GM23338 (cell line): ENCODE results near the gene DGKG.

Source experiments
- CREB1 ChIP-seq: fragments of 250-450 bp; sonication (Bioruptor Pico); IDR thresholded peaks from 2 replicates; pipeline ENCODE4 v1.5.0; 2020; ENCODE audit warnings: low read depth, mild to moderate bottlenecking, moderate library complexity
- EZH2 ChIP-seq: fragments of 200-600 bp; sonication (generic); IDR thresholded peaks from one replicate; pipeline ENCODE4 v1.8.0; 2017; ENCODE audit warnings: antibody characterized with exemption, mild to moderate bottlenecking, low read depth; ENCODE audit not compliant: unreplicated experiment
- EZH2phosphoT487 ChIP-seq: fragments of 200-600 bp; sonication (generic); IDR thresholded peaks from one replicate; pipeline ENCODE4 v1.8.1; 2018; ENCODE audit warnings: antibody characterized with exemption; ENCODE audit not compliant: unreplicated experiment
- JUNB ChIP-seq: IDR thresholded peaks from one replicate; pipeline ENCODE4 v1.6.1; 2016; ENCODE audit warnings: antibody characterized with exemption; ENCODE audit not compliant: unreplicated experiment
- POLR2AphosphoS5 ChIP-seq: IDR thresholded peaks from 2 replicates; pipeline ENCODE4 v1.6.1; 2016; ENCODE audit warnings: antibody characterized with exemption, low read depth
- STAT1 ChIP-seq: IDR thresholded peaks from one replicate; pipeline ENCODE4 v1.6.1; 2016; ENCODE audit warnings: antibody characterized with exemption; ENCODE audit not compliant: unreplicated experiment
- ZNF114 ChIP-seq: fragments of 250-450 bp; sonication (Bioruptor Pico); IDR thresholded peaks from 2 replicates; pipeline ENCODE4 v1.5.0; 2020; ENCODE audit warnings: mild to moderate bottlenecking, moderate library complexity
- ZNF331 ChIP-seq: fragments of 250-450 bp; sonication (Bioruptor Pico); IDR thresholded peaks from 2 replicates; pipeline ENCODE4 v1.5.0; 2020; ENCODE audit warnings: low read depth, mild to moderate bottlenecking, moderate library complexity
- TF ChIP-seq, protein P1 (sequence below), 2 experiments: fragments of 200-600 bp in 1 of 2; sonication (generic) in 1 of 2; conservative IDR thresholded peaks; 2 replicates each; pipeline versions ENCODE4 v1.5.1 to v1.6.1; 2016 to 2017; ENCODE audit warnings: antibody characterized with exemption in 2 of 2, low read depth in 2 of 2, mild to moderate bottlenecking in 2 of 2, moderate library complexity in 1 of 2
- TF ChIP-seq, protein P2 (sequence below): IDR thresholded peaks from 2 replicates; pipeline ENCODE4 v1.6.1; 2016; ENCODE audit warnings: antibody characterized with exemption
- TF ChIP-seq, protein P3 (sequence below): fragments of 250-450 bp; sonication (Bioruptor Pico); IDR thresholded peaks from 2 replicates; pipeline ENCODE4 v1.5.0; 2020; ENCODE audit warnings: mild to moderate bottlenecking, moderate library complexity
- TF ChIP-seq, protein P4 (sequence below): IDR thresholded peaks from one replicate; pipeline ENCODE4 v1.6.1; 2018; ENCODE audit warnings: antibody characterized with exemption; ENCODE audit not compliant: unreplicated experiment

DNA sequence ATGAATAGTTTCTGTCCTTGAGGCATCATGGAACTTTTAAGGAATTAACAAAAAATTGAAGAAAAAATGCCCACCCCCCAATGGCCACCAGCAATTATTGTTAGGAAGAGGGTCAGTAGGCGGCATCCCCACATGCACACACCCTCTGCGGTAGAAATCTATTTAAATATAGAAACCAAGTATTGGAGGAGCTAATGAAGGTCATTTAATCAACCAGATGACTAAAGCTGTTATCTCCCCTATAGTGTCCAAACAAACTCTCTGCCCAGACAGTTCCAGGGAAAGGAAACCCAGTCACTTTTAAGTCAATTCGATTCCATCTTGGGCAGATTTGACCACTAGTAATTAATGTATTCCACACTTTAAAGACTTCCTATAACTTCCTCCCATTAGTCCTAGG lies 47.1 kb downstream of the DGKG start:
- TF ChIP-seq EZH2 = no peak
- TF ChIP-seq POLR2AphosphoS5 = no peak
- TF ChIP-seq, protein P1, sequence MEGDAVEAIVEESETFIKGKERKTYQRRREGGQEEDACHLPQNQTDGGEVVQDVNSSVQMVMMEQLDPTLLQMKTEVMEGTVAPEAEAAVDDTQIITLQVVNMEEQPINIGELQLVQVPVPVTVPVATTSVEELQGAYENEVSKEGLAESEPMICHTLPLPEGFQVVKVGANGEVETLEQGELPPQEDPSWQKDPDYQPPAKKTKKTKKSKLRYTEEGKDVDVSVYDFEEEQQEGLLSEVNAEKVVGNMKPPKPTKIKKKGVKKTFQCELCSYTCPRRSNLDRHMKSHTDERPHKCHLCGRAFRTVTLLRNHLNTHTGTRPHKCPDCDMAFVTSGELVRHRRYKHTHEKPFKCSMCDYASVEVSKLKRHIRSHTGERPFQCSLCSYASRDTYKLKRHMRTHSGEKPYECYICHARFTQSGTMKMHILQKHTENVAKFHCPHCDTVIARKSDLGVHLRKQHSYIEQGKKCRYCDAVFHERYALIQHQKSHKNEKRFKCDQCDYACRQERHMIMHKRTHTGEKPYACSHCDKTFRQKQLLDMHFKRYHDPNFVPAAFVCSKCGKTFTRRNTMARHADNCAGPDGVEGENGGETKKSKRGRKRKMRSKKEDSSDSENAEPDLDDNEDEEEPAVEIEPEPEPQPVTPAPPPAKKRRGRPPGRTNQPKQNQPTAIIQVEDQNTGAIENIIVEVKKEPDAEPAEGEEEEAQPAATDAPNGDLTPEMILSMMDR (conservative IDR thresholded peaks at IDR 0.05; ENCODE audit: low read depth in 2 of 2) = no peak
- no peak for TF ChIP-seq CREB1 (CRISPR knock-in tag)
- TF ChIP-seq, protein P2, sequence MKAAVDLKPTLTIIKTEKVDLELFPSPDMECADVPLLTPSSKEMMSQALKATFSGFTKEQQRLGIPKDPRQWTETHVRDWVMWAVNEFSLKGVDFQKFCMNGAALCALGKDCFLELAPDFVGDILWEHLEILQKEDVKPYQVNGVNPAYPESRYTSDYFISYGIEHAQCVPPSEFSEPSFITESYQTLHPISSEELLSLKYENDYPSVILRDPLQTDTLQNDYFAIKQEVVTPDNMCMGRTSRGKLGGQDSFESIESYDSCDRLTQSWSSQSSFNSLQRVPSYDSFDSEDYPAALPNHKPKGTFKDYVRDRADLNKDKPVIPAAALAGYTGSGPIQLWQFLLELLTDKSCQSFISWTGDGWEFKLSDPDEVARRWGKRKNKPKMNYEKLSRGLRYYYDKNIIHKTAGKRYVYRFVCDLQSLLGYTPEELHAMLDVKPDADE = no peak
- no peak for TF ChIP-seq EZH2phosphoT487
- no peak for TF ChIP-seq JUNB
- TF ChIP-seq, protein P3, sequence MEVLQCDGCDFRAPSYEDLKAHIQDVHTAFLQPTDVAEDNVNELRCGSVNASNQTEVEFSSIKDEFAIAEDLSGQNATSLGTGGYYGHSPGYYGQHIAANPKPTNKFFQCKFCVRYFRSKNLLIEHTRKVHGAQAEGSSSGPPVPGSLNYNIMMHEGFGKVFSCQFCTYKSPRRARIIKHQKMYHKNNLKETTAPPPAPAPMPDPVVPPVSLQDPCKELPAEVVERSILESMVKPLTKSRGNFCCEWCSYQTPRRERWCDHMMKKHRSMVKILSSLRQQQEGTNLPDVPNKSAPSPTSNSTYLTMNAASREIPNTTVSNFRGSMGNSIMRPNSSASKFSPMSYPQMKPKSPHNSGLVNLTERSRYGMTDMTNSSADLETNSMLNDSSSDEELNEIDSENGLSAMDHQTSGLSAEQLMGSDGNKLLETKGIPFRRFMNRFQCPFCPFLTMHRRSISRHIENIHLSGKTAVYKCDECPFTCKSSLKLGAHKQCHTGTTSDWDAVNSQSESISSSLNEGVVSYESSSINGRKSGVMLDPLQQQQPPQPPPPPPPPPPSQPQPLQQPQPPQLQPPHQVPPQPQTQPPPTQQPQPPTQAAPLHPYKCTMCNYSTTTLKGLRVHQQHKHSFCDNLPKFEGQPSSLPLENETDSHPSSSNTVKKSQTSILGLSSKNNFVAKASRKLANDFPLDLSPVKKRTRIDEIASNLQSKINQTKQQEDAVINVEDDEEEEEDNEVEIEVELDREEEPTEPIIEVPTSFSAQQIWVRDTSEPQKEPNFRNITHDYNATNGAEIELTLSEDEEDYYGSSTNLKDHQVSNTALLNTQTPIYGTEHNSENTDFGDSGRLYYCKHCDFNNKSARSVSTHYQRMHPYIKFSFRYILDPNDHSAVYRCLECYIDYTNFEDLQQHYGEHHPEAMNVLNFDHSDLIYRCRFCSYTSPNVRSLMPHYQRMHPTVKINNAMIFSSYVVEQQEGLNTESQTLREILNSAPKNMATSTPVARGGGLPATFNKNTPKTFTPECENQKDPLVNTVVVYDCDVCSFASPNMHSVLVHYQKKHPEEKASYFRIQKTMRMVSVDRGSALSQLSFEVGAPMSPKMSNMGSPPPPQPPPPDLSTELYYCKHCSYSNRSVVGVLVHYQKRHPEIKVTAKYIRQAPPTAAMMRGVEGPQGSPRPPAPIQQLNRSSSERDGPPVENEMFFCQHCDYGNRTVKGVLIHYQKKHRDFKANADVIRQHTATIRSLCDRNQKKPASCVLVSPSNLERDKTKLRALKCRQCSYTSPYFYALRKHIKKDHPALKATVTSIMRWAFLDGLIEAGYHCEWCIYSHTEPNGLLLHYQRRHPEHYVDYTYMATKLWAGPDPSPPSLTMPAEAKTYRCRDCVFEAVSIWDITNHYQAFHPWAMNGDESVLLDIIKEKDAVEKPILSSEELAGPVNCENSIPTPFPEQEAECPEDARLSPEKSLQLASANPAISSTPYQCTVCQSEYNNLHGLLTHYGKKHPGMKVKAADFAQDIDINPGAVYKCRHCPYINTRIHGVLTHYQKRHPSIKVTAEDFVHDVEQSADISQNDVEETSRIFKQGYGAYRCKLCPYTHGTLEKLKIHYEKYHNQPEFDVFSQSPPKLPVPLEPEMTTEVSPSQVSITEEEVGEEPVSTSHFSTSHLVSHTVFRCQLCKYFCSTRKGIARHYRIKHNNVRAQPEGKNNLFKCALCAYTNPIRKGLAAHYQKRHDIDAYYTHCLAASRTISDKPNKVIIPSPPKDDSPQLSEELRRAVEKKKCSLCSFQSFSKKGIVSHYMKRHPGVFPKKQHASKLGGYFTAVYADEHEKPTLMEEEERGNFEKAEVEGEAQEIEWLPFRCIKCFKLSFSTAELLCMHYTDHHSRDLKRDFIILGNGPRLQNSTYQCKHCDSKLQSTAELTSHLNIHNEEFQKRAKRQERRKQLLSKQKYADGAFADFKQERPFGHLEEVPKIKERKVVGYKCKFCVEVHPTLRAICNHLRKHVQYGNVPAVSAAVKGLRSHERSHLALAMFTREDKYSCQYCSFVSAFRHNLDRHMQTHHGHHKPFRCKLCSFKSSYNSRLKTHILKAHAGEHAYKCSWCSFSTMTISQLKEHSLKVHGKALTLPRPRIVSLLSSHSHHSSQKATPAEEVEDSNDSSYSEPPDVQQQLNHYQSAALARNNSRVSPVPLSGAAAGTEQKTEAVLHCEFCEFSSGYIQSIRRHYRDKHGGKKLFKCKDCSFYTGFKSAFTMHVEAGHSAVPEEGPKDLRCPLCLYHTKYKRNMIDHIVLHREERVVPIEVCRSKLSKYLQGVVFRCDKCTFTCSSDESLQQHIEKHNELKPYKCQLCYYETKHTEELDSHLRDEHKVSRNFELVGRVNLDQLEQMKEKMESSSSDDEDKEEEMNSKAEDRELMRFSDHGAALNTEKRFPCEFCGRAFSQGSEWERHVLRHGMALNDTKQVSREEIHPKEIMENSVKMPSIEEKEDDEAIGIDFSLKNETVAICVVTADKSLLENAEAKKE = no peak
- TF ChIP-seq ZNF331 (CRISPR knock-in tag) = no peak
- TF ChIP-seq, protein P4, sequence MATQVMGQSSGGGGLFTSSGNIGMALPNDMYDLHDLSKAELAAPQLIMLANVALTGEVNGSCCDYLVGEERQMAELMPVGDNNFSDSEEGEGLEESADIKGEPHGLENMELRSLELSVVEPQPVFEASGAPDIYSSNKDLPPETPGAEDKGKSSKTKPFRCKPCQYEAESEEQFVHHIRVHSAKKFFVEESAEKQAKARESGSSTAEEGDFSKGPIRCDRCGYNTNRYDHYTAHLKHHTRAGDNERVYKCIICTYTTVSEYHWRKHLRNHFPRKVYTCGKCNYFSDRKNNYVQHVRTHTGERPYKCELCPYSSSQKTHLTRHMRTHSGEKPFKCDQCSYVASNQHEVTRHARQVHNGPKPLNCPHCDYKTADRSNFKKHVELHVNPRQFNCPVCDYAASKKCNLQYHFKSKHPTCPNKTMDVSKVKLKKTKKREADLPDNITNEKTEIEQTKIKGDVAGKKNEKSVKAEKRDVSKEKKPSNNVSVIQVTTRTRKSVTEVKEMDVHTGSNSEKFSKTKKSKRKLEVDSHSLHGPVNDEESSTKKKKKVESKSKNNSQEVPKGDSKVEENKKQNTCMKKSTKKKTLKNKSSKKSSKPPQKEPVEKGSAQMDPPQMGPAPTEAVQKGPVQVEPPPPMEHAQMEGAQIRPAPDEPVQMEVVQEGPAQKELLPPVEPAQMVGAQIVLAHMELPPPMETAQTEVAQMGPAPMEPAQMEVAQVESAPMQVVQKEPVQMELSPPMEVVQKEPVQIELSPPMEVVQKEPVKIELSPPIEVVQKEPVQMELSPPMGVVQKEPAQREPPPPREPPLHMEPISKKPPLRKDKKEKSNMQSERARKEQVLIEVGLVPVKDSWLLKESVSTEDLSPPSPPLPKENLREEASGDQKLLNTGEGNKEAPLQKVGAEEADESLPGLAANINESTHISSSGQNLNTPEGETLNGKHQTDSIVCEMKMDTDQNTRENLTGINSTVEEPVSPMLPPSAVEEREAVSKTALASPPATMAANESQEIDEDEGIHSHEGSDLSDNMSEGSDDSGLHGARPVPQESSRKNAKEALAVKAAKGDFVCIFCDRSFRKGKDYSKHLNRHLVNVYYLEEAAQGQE = no peak
- no peak for TF ChIP-seq STAT1
- no peak for TF ChIP-seq ZNF114 (CRISPR knock-in tag)
